ENCODE measurements around the gene CHPT1.
"Not testable (repeated sequence)": the region's sequence is repeated elsewhere in the genome, so short reads cannot be mapped to it uniquely, and the experiment has no call there.

CHPT1 gene

DNA sequence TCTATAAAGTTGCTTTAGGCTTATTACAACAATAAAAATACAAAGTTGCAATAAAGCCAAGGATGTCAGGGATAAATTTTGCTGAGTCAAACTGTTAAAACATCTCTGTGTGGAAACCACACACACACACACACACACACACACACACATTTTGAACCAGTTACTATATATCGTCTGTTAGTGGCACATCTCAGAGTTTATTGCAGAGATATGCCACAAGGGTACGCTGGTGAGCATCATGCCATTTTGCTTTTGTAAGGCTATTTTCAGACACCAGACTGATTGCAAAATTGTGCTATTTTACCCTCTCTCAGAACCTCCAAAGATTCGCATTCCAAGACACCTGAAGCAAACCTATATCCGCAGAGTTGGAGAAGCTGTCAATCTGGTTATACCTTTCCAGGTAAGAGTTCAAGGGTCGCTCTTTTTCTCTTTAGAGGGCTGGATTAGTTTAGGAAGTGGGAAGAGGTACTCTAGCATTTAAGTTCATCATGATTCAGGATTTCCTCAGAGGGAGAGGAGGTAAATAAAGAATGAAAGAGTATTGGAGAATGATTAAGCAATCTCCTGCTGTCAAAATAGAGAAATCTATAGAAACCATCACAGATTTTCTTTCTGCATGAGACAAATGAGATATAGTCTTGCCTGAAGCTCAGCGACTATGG is 27.3 kb upstream of the CHPT1 start:
- H3K4me3 ChIP-seq (ENCODE audit: control insufficient read depth, low read depth, low read length) = no peak overlapping the region
- TF ChIP-seq, protein P1, sequence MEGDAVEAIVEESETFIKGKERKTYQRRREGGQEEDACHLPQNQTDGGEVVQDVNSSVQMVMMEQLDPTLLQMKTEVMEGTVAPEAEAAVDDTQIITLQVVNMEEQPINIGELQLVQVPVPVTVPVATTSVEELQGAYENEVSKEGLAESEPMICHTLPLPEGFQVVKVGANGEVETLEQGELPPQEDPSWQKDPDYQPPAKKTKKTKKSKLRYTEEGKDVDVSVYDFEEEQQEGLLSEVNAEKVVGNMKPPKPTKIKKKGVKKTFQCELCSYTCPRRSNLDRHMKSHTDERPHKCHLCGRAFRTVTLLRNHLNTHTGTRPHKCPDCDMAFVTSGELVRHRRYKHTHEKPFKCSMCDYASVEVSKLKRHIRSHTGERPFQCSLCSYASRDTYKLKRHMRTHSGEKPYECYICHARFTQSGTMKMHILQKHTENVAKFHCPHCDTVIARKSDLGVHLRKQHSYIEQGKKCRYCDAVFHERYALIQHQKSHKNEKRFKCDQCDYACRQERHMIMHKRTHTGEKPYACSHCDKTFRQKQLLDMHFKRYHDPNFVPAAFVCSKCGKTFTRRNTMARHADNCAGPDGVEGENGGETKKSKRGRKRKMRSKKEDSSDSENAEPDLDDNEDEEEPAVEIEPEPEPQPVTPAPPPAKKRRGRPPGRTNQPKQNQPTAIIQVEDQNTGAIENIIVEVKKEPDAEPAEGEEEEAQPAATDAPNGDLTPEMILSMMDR (conservative IDR thresholded peaks at IDR 0.05; ENCODE audit: control insufficient read depth, insufficient read depth, low read depth, low read length) = peak; percentile 62
- DNase-seq (ENCODE audit: low read depth) = peak; percentile 66

DNA sequence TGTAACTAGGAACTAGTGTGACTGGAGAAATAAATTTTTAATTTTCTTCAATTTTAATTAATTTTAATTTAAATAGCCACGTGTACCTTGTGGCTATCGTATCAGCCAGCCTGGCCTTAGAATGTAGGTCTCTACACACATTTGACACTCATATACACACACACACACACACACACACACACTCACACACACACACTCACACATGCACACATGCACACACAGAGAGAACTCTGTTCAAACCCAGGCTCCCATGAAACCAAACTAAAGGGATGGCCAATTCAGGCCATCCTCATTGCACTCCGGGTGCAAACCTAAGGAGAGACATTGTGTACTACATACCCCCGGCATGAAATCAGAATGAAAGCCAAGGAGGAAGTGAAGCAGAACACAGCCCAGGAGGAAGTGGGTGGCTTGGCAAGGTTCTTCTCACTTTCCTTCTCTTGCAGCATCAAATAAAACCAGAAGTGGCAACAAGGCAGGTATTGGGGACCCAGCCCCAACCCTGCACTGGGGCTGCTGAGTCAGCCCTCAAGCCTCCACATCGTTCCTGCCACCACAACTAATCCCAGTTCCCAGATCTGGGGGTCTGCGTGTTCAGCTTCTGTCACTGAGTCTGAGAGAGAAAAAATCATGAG is 26.2 kb upstream of the CHPT1 start:
- TF ChIP-seq, protein P1 (conservative IDR thresholded peaks at IDR 0.05; ENCODE audit: control insufficient read depth, insufficient read depth, low read depth, low read length) = no peak
- DNase-seq (ENCODE audit: low read depth) = no peak

DNA sequence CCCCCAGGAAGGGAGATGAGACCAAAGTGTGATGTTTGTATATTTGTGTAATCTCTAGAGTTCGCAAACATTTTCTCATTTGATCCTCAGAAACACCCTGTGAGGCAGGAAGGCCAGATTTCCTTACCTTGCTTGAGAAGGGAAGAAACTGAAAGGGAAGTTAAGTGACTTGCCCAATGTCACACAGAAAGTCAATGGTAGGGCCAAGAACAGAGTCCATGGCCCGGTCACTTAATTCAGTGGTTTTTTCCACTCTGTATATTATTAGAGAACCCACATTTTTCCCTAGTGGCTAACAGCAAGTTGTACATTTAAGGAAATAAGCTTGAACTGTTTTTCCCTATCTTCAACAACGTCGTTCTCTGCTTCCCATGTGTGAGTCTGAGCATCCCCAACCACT is 25.6 kb upstream of the CHPT1 start:
- no peak for DNase-seq (ENCODE audit: low read depth)
- no peak overlapping the region for H3K4me3 ChIP-seq (ENCODE audit: control insufficient read depth, low read depth, low read length)
- TF ChIP-seq, protein P1 (conservative IDR thresholded peaks at IDR 0.05; ENCODE audit: control insufficient read depth, insufficient read depth, low read depth, low read length) = no peak

More for the DNA sequence above, 26.2 kb upstream of the CHPT1 start:
- no peak overlapping the region for H3K4me3 ChIP-seq (ENCODE audit: control insufficient read depth, low read depth, low read length)

DNA sequence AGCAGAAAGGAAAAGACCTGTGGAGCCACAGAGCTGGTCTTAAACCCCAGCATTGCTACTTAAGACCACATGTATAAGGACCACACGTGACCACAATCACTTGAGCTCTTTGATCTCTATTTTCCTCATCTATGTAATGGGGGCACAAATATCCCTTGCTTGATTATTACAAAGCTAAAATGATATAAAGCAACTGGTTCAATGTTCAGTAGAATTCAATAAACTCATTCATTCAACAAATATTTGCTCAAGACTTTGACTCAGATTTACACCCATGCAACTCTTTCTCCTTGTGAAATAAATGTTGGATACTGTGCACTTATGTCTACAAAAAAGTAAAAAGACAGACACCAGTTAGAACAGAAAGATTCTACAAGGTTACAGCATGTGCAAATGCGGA is 21.9 kb upstream of the CHPT1 start:
- no peak overlapping the region for H3K4me3 ChIP-seq (ENCODE audit: control insufficient read depth, low read depth, low read length)
- no peak for DNase-seq (ENCODE audit: low read depth)
- TF ChIP-seq, protein P1 (conservative IDR thresholded peaks at IDR 0.05; ENCODE audit: control insufficient read depth, insufficient read depth, low read depth, low read length) = no peak

DNA sequence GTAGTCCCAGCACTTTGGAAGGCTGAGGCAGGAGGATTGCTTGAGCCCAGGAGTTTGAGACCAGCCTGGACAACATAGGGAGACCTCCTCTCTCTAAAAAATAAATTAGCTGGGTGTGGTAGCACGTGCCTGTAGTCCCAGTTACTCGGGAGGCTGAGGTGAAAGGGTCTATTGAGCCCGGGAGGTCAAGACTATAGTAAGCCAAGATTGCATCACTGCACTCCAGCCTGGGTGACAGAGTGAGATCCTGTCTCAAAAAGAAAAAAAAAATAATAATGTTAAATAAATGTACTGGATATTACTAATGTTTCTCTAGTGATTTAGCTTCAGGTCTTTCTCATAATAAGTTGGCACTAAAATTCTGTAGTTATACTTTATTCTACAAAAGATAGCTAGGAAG is 20.9 kb upstream of the CHPT1 start:
- H3K4me3 ChIP-seq (ENCODE audit: control insufficient read depth, low read depth, low read length); DNase-seq (ENCODE audit: low read depth): not testable (repeated sequence)

DNA sequence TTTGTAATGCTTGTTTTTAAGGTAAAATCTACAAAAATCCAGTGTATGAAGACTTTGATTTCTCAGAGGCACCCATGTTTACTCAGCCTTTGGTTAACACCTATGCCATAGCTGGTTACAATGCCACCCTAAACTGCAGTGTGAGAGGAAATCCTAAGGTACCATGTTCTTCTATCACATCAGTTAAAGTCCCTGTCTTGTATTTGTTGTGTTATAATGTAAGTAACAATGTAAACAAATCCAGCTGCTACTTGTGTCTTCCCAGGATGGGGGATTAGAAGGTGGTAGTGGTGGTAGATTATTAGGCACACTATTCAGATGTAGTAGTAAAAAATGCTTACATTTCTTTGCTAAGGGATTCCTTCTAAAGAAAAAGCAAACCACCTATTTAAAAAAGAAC is 19.4 kb upstream of the CHPT1 start:
- no peak overlapping the region for H3K4me3 ChIP-seq (ENCODE audit: control insufficient read depth, low read depth, low read length)
- DNase-seq (ENCODE audit: low read depth) = no peak
- TF ChIP-seq, protein P1 (conservative IDR thresholded peaks at IDR 0.05; ENCODE audit: control insufficient read depth, insufficient read depth, low read depth, low read length) = no peak

DNA sequence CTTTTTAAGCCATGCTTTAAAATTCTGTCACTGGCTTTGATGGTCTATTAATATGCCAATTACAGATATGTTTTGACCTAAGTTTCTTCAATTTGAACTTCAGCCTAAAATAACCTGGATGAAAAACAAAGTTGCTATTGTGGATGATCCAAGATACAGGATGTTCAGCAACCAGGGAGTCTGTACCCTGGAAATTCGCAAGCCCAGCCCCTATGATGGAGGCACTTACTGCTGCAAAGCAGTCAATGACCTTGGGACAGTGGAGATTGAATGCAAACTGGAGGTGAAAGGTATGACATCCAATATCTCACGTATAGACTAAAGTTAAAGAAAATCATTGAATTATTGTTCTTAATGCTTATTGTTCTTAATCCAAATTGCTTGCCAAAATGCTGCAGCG is 17.2 kb upstream of the CHPT1 start:
- DNase-seq (ENCODE audit: low read depth) = no peak
- no peak overlapping the region for H3K4me3 ChIP-seq (ENCODE audit: control insufficient read depth, low read depth, low read length)
- TF ChIP-seq, protein P1 (conservative IDR thresholded peaks at IDR 0.05; ENCODE audit: control insufficient read depth, insufficient read depth, low read depth, low read length) = no peak
